A549 (cell line): ENCODE data around the gene AQP12B. TPM values are rescaled to one million over a fixed set of nuclear protein-coding genes. Genes with fewer than 3 reads are reported as not detected.

Experiments used
- ATAC-seq, 2 experiments: fragments of 200-7000 bp in 1 of 2; fragments of >200 bp in 1 of 2; cut with Nextera tagmentation in 1 of 2; cut with Tn5 transposase in 1 of 2; 3 replicates each; pipeline versions ENCODE4 v1.8.0 to v1.9.1; 2018 to 2020; ENCODE audit warnings: mild to moderate bottlenecking in 1 of 2, moderate library complexity in 1 of 2
- CTCF ChIA-PET: fragments of 300-600 bp; sonication (Branson Sonifier 250); formaldehyde crosslinking; extraction: SDS; loops from one replicate; lab custom pipeline; 2021; ENCODE audit warnings: antibody characterized with exemption, inconsistent platforms; lab: Yijun Ruan, JAX
- POLR2A ChIA-PET: fragments of 350-600 bp; formaldehyde crosslinking; extraction: SDS; loops from one replicate; lab custom pipeline; 2021; ENCODE audit warnings: antibody characterized with exemption, inconsistent platforms; lab: Yijun Ruan, JAX
- DNase-seq, 2 experiments: peaks; one replicate each; pipeline versions ENCODE4 v3.0.0 to v3.0.0-alpha.2; 2011 to 2016; ENCODE audit warnings: low read depth in 1 of 2, low spot score in 1 of 2
- FAIRE-seq: peaks from 2 replicates; lab custom pipeline; 2011; peaks lifted over from hg19 to GRCh38; lab: Jason Lieb, UNC
- H3K27ac ChIP-seq, 2 experiments: fragments of >200 bp; sonication (Bioruptor Twin); formaldehyde crosslinking; 3 replicates each; pipeline ENCODE4 v1.5.1; 2016 to 2017
- H3K4me1 ChIP-seq: fragments of >200 bp; sonication (Bioruptor Twin); formaldehyde crosslinking; 3 replicates; pipeline ENCODE4 v1.6.1; 2016
- H3K4me2 ChIP-seq: fragments of >200 bp; sonication (Bioruptor Twin); formaldehyde crosslinking; 3 replicates; pipeline ENCODE4 v1.6.1; 2016
- H3K4me3 ChIP-seq: fragments of >200 bp; sonication (Bioruptor Twin); formaldehyde crosslinking; 3 replicates; pipeline ENCODE4 v1.5.1; 2016
- H3K9me3 ChIP-seq: fragments of >200 bp; sonication (Bioruptor Twin); formaldehyde crosslinking; 3 replicates; pipeline ENCODE4 v1.6.1; 2016
- BCL3 ChIP-seq: fragments of >200 bp; sonication (Bioruptor Twin); formaldehyde crosslinking; IDR thresholded peaks from 3 replicates; pipeline ENCODE4 v1.6.1; 2016
- BHLHE40 ChIP-seq: IDR thresholded peaks from 2 replicates; pipeline ENCODE4 v1.6.1; 2012; ENCODE audit warnings: low read depth, low read length, inconsistent platforms
- CBX8 ChIP-seq: fragments of 200-600 bp; sonication (generic); IDR thresholded peaks from 2 replicates; pipeline ENCODE4 v1.6.1; 2016
- CEBPB ChIP-seq, 2 experiments: fragments of >200 bp in 1 of 2; sonication (Bioruptor Twin) in 1 of 2; formaldehyde crosslinking in 1 of 2; IDR thresholded peaks; 2 replicates each; pipeline ENCODE4 v1.6.1; 2012 to 2016
- CHD2 ChIP-seq: fragments of 150-350 bp; IDR thresholded peaks from 2 replicates; pipeline ENCODE4 v1.6.1; 2014; ENCODE audit warnings: low read length; ENCODE audit not compliant: partially characterized antibody
- EP300 ChIP-seq, 2 experiments: fragments of >200 bp; sonication (Bioruptor Twin); formaldehyde crosslinking; IDR thresholded peaks; 2 replicates in 1 of 2; 3 replicates in 1 of 2; pipeline ENCODE4 v1.6.1; 2016 to 2017
- ESRRA ChIP-seq: fragments of 150-350 bp; IDR thresholded peaks from 2 replicates; pipeline ENCODE4 v1.6.1; 2014; ENCODE audit warnings: mild to moderate bottlenecking, low read length, borderline replicate concordance
- HOXB13 ChIP-seq: fragments of 250-450 bp; sonication (Bioruptor Pico); IDR thresholded peaks from 2 replicates; pipeline ENCODE4 v1.5.0; 2020; ENCODE audit warnings: low read depth, mild to moderate bottlenecking, moderate library complexity
- JUNB ChIP-seq: fragments of >200 bp; sonication (Bioruptor Twin); formaldehyde crosslinking; IDR thresholded peaks from 2 replicates; pipeline ENCODE4 v1.6.1; 2016
- MAX ChIP-seq: IDR thresholded peaks from 2 replicates; pipeline ENCODE4 v1.6.1; 2012
- NFE2L2 ChIP-seq: fragments of 150-350 bp; conservative IDR thresholded peaks from 2 replicates; pipeline ENCODE4 v1.6.1; 2014; ENCODE audit warnings: low read length
- NR3C1 ChIP-seq: fragments of >200 bp; sonication (Bioruptor Twin); formaldehyde crosslinking; IDR thresholded peaks from 3 replicates; pipeline ENCODE4 v1.6.1; 2017
- PHF8 ChIP-seq: fragments of 200-600 bp; sonication (generic); IDR thresholded peaks from 2 replicates; pipeline ENCODE4 v1.6.1; 2016; ENCODE audit warnings: low read depth, mild to moderate bottlenecking, antibody characterized with exemption, moderate library complexity, borderline replicate concordance
- REST ChIP-seq: fragments of 200-600 bp; sonication (generic); IDR thresholded peaks from 2 replicates; pipeline ENCODE4 v1.6.1; 2016; ENCODE audit warnings: antibody characterized with exemption, mild to moderate bottlenecking, moderate library complexity
- SREBF2 ChIP-seq: fragments of 450-650 bp; IDR thresholded peaks from 2 replicates; pipeline ENCODE4 v1.6.1; 2014; ENCODE audit warnings: mild to moderate bottlenecking, moderate library complexity
- ZC3H11A ChIP-seq: fragments of 450-650 bp; IDR thresholded peaks from 2 replicates; pipeline ENCODE4 v1.6.1; 2014; ENCODE audit warnings: antibody characterized with exemption, mild to moderate bottlenecking
- ZFP36 ChIP-seq: fragments of 450-650 bp; IDR thresholded peaks from 2 replicates; pipeline ENCODE4 v1.6.1; 2014; ENCODE audit warnings: borderline replicate concordance; ENCODE audit not compliant: partially characterized antibody
- WGBS: methylation state at CpG from one replicate; pipeline ENCODE4 v1.1.6; 2017; ENCODE audit errors: missing lambda C conversion rate; 5-methylcytosine and 5-hydroxymethylcytosine counted together
- polyA plus RNA-seq, 4 experiments: library from polyadenylated mRNA; depleted of rRNA in 3 of 4; stranded (reverse); fragments of >200 nt; fragmentation: RNase III in 1 of 4; extraction: RNeasy Plus Mini Kit Qiagen cat#74134 plus additional on column Dnase treatment in 1 of 4; gene quantifications; 2 replicates in 3 of 4; 3 replicates in 1 of 4; pipeline ENCODE4 v1.2.3, GENCODE V29; 2011 to 2017

AQP12B gene
- polyA plus RNA-seq, 2 of the 4 experiments (the other 2 are of a cell fraction), result not detected

GRCh38 chr2:240647503-240648154, 35.1 kb downstream of the AQP12B start:
- no peak for FAIRE-seq
- POLR2A ChIA-PET, result no interaction called here
- TF ChIP-seq NFE2L2 (no peak), JUNB (no peak)
- TF ChIP-seq, all 56 proteins: peak for 0
- Histone ChIP-seq H3K4me3 (no peak overlapping the region), H3K27ac (no peak overlapping the region), H3K4me1 (no peaks in the 10 kb centered on the region), H3K9me3 (no peaks in the 10 kb centered on the region), H3K4me2 (no peak overlapping the region)
- CTCF ChIA-PET, result interaction anchor here (0.7 kb wide), 1 partner anchor 488 kb away, joined by 3 read pairs; no protein-coding TSS in a partner anchor
- no peak for ATAC-seq
- WGBS, result 64% methylated on average over 19 of the region's 22 CpGs
- no peak for DNase-seq

GRCh38 chr2:240646900-240647502, 35.7 kb downstream of the AQP12B start:
- FAIRE-seq (no peak), ATAC-seq (no peak), DNase-seq (no peak)
- ChIA-PET CTCF (interaction anchor here (0.7 kb wide), 1 partner anchor 487 kb away, joined by 3 read pairs; no protein-coding TSS in a partner anchor), POLR2A (no interaction called here)
- Histone ChIP-seq H3K9me3 (no peaks in the 10 kb centered on the region), H3K4me2 (no peak overlapping the region), H3K4me3 (no peak overlapping the region), H3K27ac (no peak overlapping the region), H3K4me1 (no peaks in the 10 kb centered on the region)
- TF ChIP-seq PHF8, result no peak
- 55% methylated on average over 22 of the region's 30 CpGs for WGBS

- TF ChIP-seq SREBF2 (no peak), ZC3H11A (no peak), ESRRA (no peak), EP300 (IDR thresholded peaks at IDR 0.05) (no peak), NR3C1 (no peak), BHLHE40 (no peak), REST (no peak), BCL3 (no peak), ZFP36 (no peak), CBX8 (no peak), CHD2 (no peak), HOXB13 (CRISPR knock-in tag) (no peak), CEBPB (IDR thresholded peaks at IDR 0.05) (no peak), MAX (no peak)
These were observed 36.3 kb downstream of the AQP12B start for GRCh38 chr2:240646176-240646899.

More at GRCh38 chr2:240646176-240646899, 36.3 kb downstream of the AQP12B start:
- Histone ChIP-seq H3K4me1 (no peaks in the 10 kb centered on the region), H3K4me3 (no peak overlapping the region), H3K9me3 (no peaks in the 10 kb centered on the region), H3K27ac (no peak overlapping the region), H3K4me2 (no peak overlapping the region)
- FAIRE-seq (no peak), ATAC-seq (no peak), DNase-seq (no peak)
- 65% methylated on average over 26 of the region's 36 CpGs for WGBS
- ChIA-PET POLR2A (no interaction called here), CTCF (interaction anchor here (0.6 kb wide), 1 partner anchor 149 kb away, joined by 3 read pairs; no protein-coding TSS in a partner anchor)
